Aorta (tissue), 5 donors: Measurements from ENCODE around the gene ELFN1. TPM values are rescaled to one million over a fixed set of nuclear protein-coding genes. Genes with fewer than 3 reads are reported as not detected.
A peak's percentile ranks its signal among the peaks of the same experiment; 100 is the strongest.

Experiments
- ATAC-seq: fragments of 200-7000 bp; cut with Tn5 transposase; one replicate; pipeline ENCODE4 v1.9.1; 2022; ENCODE audit warnings: moderate library complexity; ENCODE audit not compliant: low FRiP score
- DNase-seq, 2 donors: peaks; one replicate each; pipeline ENCODE4 v3.0.0-alpha.2; 2020
- H3K27ac ChIP-seq, 2 donors: one replicate each; pipeline ENCODE4 v1.5.1; 2013; ENCODE audit warnings: low read length in 2 of 2, mild to moderate bottlenecking in 2 of 2, moderate library complexity in 2 of 2, control low read depth in 1 of 2, inconsistent platforms in 1 of 2, low read depth in 1 of 2
- H3K27me3 ChIP-seq, 2 donors: one replicate each; pipeline ENCODE4 v1.6.1; 2013; ENCODE audit warnings: control low read depth in 1 of 2, low read length in 1 of 2, mild to moderate bottlenecking in 1 of 2, moderate library complexity in 1 of 2; ENCODE audit not compliant: insufficient read depth in 2 of 2, control insufficient read depth in 1 of 2
- H3K36me3 ChIP-seq, 2 donors: one replicate each; pipeline ENCODE4 v1.6.1; 2013; ENCODE audit warnings: control low read depth in 1 of 2, low read length in 1 of 2, mild to moderate bottlenecking in 1 of 2; ENCODE audit not compliant: insufficient read depth in 2 of 2, control insufficient read depth in 1 of 2
- H3K4me1 ChIP-seq, 2 donors: one replicate each; pipeline ENCODE4 v1.6.1; 2013; ENCODE audit warnings: low read length in 2 of 2, control low read depth in 1 of 2, mild to moderate bottlenecking in 1 of 2, moderate library complexity in 1 of 2; ENCODE audit not compliant: insufficient read depth in 2 of 2, control insufficient read depth in 1 of 2
- H3K4me3 ChIP-seq, 2 donors: one replicate each; pipeline ENCODE4 v1.5.1; 2013; ENCODE audit warnings: low read length in 2 of 2, control low read depth in 1 of 2, mild to moderate bottlenecking in 1 of 2
- H3K9me3 ChIP-seq: one replicate; pipeline ENCODE4 v1.6.1; 2013; ENCODE audit warnings: mild to moderate bottlenecking, low read length; ENCODE audit not compliant: control insufficient read depth
- WGBS, 2 donors: extraction: QIAGEN DNeasy Blood & Tissue Kit; methylation state at CpG; one replicate each; pipeline ENCODE4 v1.1.7; 2013; 5-methylcytosine and 5-hydroxymethylcytosine counted together
- intact Hi-C, 2 donors: fragments of 100-400 bp; cut with DNase I; formaldehyde crosslinking; loops; one replicate each; pipeline versions ENCODE4 v1.14.2 to v1.15.0; 2022
- long read RNA-seq, 2 donors: library from polyadenylated mRNA; unstranded; transcript quantifications; one replicate each; pipeline ENCODE4 v2.0.0, GENCODE V29; 2020 to 2021
- polyA plus RNA-seq, 2 donors: library from polyadenylated mRNA; stranded (reverse); fragments of 200-250 nt; gene quantifications; one replicate each; pipeline ENCODE4 v1.2.3, GENCODE V29; 2013
- total RNA-seq, 2 donors: library from RNA; stranded (reverse); fragmentation: NEBNext Ultra II Directional; extraction: Animal tissue kit (Norgen Biotek cat#: 25700); gene quantifications; one replicate each; pipeline ENCODE4 v1.2.1, GENCODE V29; 2021
- donor health status: healthy with polysubstance abuse.
- donor health status: Bipolar disorder and iron deficiency.
- donor health status: DM: no; HTN: no; CAD: no.
- donor health status: DM: no; HTN: no; CAD: no.
- donor health status: DM: yes; HTN: yes; CAD: no.

Gene ELFN1
- total RNA-seq (1 to 10 TPM; 1.2 to 4.8 TPM), polyA plus RNA-seq (under 1 TPM in 1 of 2 donors, not detected in 1; 0.13 TPM)
- long read RNA-seq, donor 1, partial matches to known transcripts, result 0 of 3 reads
- long read RNA-seq, donor 1, other reads (novel, unspliced or antisense), result 3 of 3 reads
- long read RNA-seq, donor 2, partial matches to known transcripts, result 0 of 1 reads
- long read RNA-seq, donor 2, other reads (novel, unspliced or antisense), result 1 of 1 reads

GRCh38 chr7:1669954-1670893 lies at the start of gene ELFN1:
TSS of gene ELFN1 (plus strand) at chr7:1670277. CDS start at chr7:1744597, 74,320 bp downstream.
- 1% methylated on average over 57 to 110 of the region's 110 CpGs for WGBS, 2 donors
- no peaks in the 10 kb centered on the region for H3K27me3 ChIP-seq
- H3K4me1 ChIP-seq, result no peaks in the 10 kb centered on the region
- no peak for ATAC-seq
- intact Hi-C loops, result loop anchor here in 1 of 2 donors (10.0 kb wide), 2 partner anchors 535 to 675 kb away; no protein-coding TSS in a partner anchor
- DNase-seq, result peak; percentile 33 to 73
- H3K4me3 ChIP-seq, result no peak within 1 kb of the TSS
- H3K36me3 ChIP-seq, result no peaks in the 10 kb centered on the region
- no peak within 1 kb of the TSS for H3K27ac ChIP-seq
- H3K9me3 ChIP-seq, result no peaks in the 10 kb centered on the region

DNA sequence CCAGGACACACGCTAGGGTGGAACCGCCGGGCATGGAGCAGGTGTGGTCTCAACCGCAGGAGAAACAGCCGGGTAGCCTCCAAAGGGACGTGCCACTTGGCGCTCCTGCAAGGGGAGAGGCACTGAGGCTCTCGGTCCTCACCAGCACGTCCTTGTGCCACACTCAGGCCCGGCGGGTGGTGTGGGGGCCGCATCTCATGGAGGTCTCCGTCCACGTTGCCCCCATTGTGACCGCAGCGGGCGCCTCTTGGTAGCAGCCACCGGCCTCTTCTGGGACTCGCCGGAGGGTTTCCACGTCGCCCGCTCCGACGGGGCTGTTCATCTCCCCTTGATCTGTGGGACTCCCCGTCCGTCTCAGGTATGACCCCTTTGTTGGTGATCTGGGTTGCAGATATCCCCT lies 49.2 kb upstream of the ELFN1 start:
- Histone ChIP-seq H3K36me3 (no peaks in the 10 kb centered on the region), H3K4me3 (no peak overlapping the region), H3K27me3 (no peaks in the 10 kb centered on the region), H3K9me3 (no peaks in the 10 kb centered on the region), H3K27ac (no peak overlapping the region), H3K4me1 (no peaks in the 10 kb centered on the region)
- DNase-seq (peak; percentile 33 to 69), ATAC-seq (no peak)
- WGBS, 2 donors, result 88 to 89% methylated on average over 27 of the region's 27 CpGs
- intact Hi-C loops, result no loop called here

- intact Hi-C loops, result no loop called here
Measured at GRCh38 chr7:1621718-1622117, 48.4 kb upstream of the ELFN1 start.

DNA sequence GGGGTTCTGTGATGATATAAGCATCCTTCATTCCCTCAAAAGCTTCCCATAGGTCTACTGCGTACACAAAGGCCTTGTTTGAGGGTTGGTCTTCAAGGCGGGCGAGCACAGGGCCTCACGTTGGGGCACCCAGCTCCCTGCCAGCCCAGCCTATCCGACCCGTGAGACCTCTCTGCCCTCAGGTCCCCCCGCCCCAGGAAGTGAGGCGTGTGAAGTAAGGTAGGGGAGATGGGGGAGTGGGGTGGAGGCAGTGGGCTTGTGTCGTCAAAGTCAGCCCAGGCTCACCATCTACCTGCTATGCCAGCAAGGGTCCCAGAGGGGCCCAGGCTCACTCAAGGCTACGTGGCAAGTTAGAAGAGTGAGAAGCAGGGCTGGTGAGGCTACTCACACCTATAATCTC lies 47.6 kb upstream of the ELFN1 start:
- Histone ChIP-seq H3K27me3 (no peaks in the 10 kb centered on the region), H3K27ac (no peak overlapping the region), H3K4me3 (no peak overlapping the region), H3K36me3 (no peaks in the 10 kb centered on the region), H3K9me3 (no peaks in the 10 kb centered on the region), H3K4me1 (no peaks in the 10 kb centered on the region)
- ATAC-seq (no peak), DNase-seq (peak; percentile 19 to 65)
- intact Hi-C loops, result no loop called here
- WGBS, 2 donors, result 87 to 88% methylated on average over 10 of the region's 10 CpGs

More at GRCh38 chr7:1621718-1622117, 48.4 kb upstream of the ELFN1 start:
- 91 to 92% methylated on average over 13 of the region's 13 CpGs for WGBS, 2 donors
- Histone ChIP-seq H3K9me3 (no peaks in the 10 kb centered on the region), H3K4me1 (no peaks in the 10 kb centered on the region), H3K27ac (no peak overlapping the region), H3K4me3 (no peak overlapping the region), H3K36me3 (no peaks in the 10 kb centered on the region), H3K27me3 (no peaks in the 10 kb centered on the region)
- no peak for ATAC-seq
- DNase-seq, result peak; percentile 9 to 57

GRCh38 chr7:1623810-1624209 lies 46.3 kb upstream of the ELFN1 start:
- Histone ChIP-seq H3K9me3 (no peaks in the 10 kb centered on the region), H3K36me3 (no peaks in the 10 kb centered on the region), H3K27ac (no peak overlapping the region), H3K4me3 (no peak overlapping the region), H3K27me3 (no peaks in the 10 kb centered on the region), H3K4me1 (no peaks in the 10 kb centered on the region)
- WGBS, 2 donors, result 88 to 90% methylated on average over 13 of the region's 13 CpGs
- ATAC-seq (no peak), DNase-seq (peak; percentile 36 to 67)
- intact Hi-C loops, result no loop called here

GRCh38 chr7:1624999-1625927 lies 44.8 kb upstream of the ELFN1 start:
- H3K4me1 ChIP-seq, result no peaks in the 10 kb centered on the region
- no peak overlapping the region for H3K4me3 ChIP-seq
- WGBS, 2 donors, result 73 to 77% methylated on average over 18 of the region's 18 CpGs
- no peak overlapping the region for H3K27ac ChIP-seq
- H3K27me3 ChIP-seq, result no peaks in the 10 kb centered on the region
- ATAC-seq (no peak), DNase-seq (peak in 1 of 2 donors; percentile 55)
- no peaks in the 10 kb centered on the region for H3K9me3 ChIP-seq
- H3K36me3 ChIP-seq, result no peaks in the 10 kb centered on the region
- intact Hi-C loops, result no loop called here

DNA sequence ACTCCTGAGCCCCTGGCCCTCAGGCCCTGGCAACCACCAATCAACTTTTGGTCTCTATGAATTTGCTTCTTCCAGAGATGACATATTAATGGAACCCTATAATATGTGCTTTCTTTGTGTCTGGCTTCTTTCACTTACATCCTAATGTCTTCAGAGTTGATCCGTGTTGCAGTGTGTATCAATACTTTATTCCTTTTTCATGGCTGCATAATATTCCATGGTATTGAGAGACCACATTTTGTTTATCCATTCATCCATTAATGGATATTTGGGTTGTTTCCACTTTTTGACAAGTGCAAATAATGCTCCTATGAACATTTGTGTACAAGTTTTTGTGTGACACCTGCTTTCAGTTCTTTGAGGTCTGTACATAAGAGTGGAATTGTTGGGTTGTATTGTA lies 43.3 kb upstream of the ELFN1 start:
- H3K27ac ChIP-seq, result no peak overlapping the region
- ATAC-seq (no peak), DNase-seq (no peak)
- H3K36me3 ChIP-seq, result no peaks in the 10 kb centered on the region
- WGBS, 2 donors, result 76 to 80% methylated on average over 1 of the region's 1 CpG
- no peaks in the 10 kb centered on the region for H3K9me3 ChIP-seq
- intact Hi-C loops, result no loop called here
- no peaks in the 10 kb centered on the region for H3K4me1 ChIP-seq
- H3K27me3 ChIP-seq, result no peaks in the 10 kb centered on the region
- no peak overlapping the region for H3K4me3 ChIP-seq

DNA sequence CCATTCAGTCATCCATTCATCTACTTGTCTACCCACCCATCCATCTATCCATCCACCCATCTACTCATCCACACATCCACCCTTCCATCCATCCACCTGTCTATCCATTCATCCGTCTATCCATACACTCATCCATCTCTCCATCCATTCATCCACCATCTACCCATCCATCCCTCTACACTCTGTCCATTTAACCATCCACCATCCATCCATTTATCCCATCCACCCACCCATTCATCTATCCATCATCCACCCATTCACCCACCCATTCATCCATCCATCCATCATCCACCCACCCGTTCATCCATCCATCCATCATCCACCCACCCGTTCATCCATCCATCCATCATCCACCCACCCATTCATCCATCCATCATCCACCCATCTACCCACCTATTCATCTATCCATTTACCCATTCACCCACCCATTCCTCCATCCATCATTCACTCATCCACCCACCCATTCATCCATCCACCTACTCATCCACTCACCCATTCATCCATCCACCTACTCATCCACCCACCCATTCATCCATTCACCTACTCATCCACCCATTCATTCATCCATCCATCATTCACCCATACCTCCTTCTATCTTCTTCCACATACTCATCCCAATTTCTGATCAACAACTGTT lies 39.3 kb upstream of the ELFN1 start:
- peaks cover 7% of the 10 kb centered on the region for H3K9me3 ChIP-seq
- intact Hi-C loops, result no loop called here
- no peaks in the 10 kb centered on the region for H3K4me1 ChIP-seq
- H3K36me3 ChIP-seq, result no peaks in the 10 kb centered on the region
- H3K27ac ChIP-seq, result no peak overlapping the region
- DNase-seq (no peak), ATAC-seq (no peak)
- H3K27me3 ChIP-seq, result no peaks in the 10 kb centered on the region
- 79 to 82% methylated on average over 3 of the region's 3 CpGs for WGBS, 2 donors
- no peak overlapping the region for H3K4me3 ChIP-seq
